ENCODE data around the gene TGFBR2. TPM values are rescaled to one million over a fixed set of nuclear protein-coding genes. Genes with fewer than 3 reads are reported as not detected.

The TGFBR2 gene
- total RNA-seq, 1 donor from 2014 or later, result 425 TPM

- no peak for DNase-seq (ENCODE audit: low read depth in 2 of 2)
These were observed 3.5 kb upstream of the TGFBR2 start for GRCh38 chr3:30602946-30603345.

GRCh38 chr3:30604093-30604492 lies 2.3 kb upstream of the TGFBR2 start:
- DNase-seq (ENCODE audit: low read depth in 2 of 2), result peak in 1 of 2 donors; percentile 78

- no peak for DNase-seq (ENCODE audit: low read depth in 2 of 2)
These were observed 1.8 kb upstream of the TGFBR2 start for GRCh38 chr3:30604558-30604957.

GRCh38 chr3:30605005-30605404 lies 1.4 kb upstream of the TGFBR2 start:
- no peak for DNase-seq (ENCODE audit: low read depth in 2 of 2)

- no peak for DNase-seq (ENCODE audit: low read depth in 2 of 2)
These were observed 598 bp upstream of the TGFBR2 start for GRCh38 chr3:30605706-30606300.

GRCh38 chr3:30607032-30607833 lies 832 bp downstream of the TGFBR2 start:
- peak; percentile 72 to 82 for DNase-seq (ENCODE audit: low read depth in 2 of 2)

GRCh38 chr3:30608598-30608947 lies 2.2 kb downstream of the TGFBR2 start:
- no peak for DNase-seq (ENCODE audit: low read depth in 2 of 2)

- DNase-seq (ENCODE audit: low read depth in 2 of 2), result peak in 1 of 2 donors; percentile 9
These were observed 3.7 kb downstream of the TGFBR2 start for GRCh38 chr3:30609930-30610701.

GRCh38 chr3:30610702-30611368 lies 4.4 kb downstream of the TGFBR2 start:
- DNase-seq (ENCODE audit: low read depth in 2 of 2), result peak in 1 of 2 donors; percentile 32

- DNase-seq (ENCODE audit: low read depth in 2 of 2), result peak in 1 of 2 donors; percentile 78
These were observed 5.4 kb downstream of the TGFBR2 start for GRCh38 chr3:30611613-30612436.

GRCh38 chr3:30612437-30613132 lies 6.2 kb downstream of the TGFBR2 start:
- peak in 1 of 2 donors; percentile 12 for DNase-seq (ENCODE audit: low read depth in 2 of 2)

- DNase-seq (ENCODE audit: low read depth in 2 of 2), result peak in 1 of 2 donors; percentile 16
These were observed 6.9 kb downstream of the TGFBR2 start for GRCh38 chr3:30613133-30613825.

GRCh38 chr3:30614373-30614772 lies 8.0 kb downstream of the TGFBR2 start:
- DNase-seq (ENCODE audit: low read depth in 2 of 2), result peak in 1 of 2 donors; percentile 19

- DNase-seq (ENCODE audit: low read depth in 2 of 2), result peak in 1 of 2 donors; percentile 58
These were observed 8.5 kb downstream of the TGFBR2 start for GRCh38 chr3:30614943-30615342.

- peak in 1 of 2 donors; percentile 12 for DNase-seq (ENCODE audit: low read depth in 2 of 2)
These were observed 9.4 kb downstream of the TGFBR2 start for GRCh38 chr3:30615615-30616346.

GRCh38 chr3:30616347-30617027 lies 10.1 kb downstream of the TGFBR2 start:
- DNase-seq (ENCODE audit: low read depth in 2 of 2), result peak in 1 of 2 donors; percentile 0

- DNase-seq (ENCODE audit: low read depth in 2 of 2), result peak in 1 of 2 donors; percentile 1
These were observed 10.7 kb downstream of the TGFBR2 start for GRCh38 chr3:30617069-30617468.

GRCh38 chr3:30617653-30618052 lies 11.3 kb downstream of the TGFBR2 start:
- DNase-seq (ENCODE audit: low read depth in 2 of 2), result peak in 1 of 2 donors; percentile 8
